Measurements from ENCODE around the gene GPX8. TPM values are rescaled to one million over a fixed set of nuclear protein-coding genes. Genes with fewer than 3 reads are reported as not detected.

Gene GPX8
- total RNA-seq, 4 donors from 2014 or later, result 9.2 to 32.7 (median 11.5) TPM

- peaks cover 93% of the 10 kb centered on the region for H3K27me3 ChIP-seq
- H3K36me3 ChIP-seq, result no peaks in the 10 kb centered on the region
- no peak overlapping the region for H3K4me3 ChIP-seq
- no peak overlapping the region for H3K27ac ChIP-seq
- no peaks in the 10 kb centered on the region for H3K9me3 ChIP-seq
- ATAC-seq, result no peak
- peaks cover 2 to 33% (median 20%) of the 10 kb centered on the region in 3 donors for H3K4me1 ChIP-seq
- no peak for TF ChIP-seq POLR2AphosphoS5 (IDR thresholded peaks at IDR 0.05)
- no peak for TF ChIP-seq CTCF (IDR thresholded peaks at IDR 0.05)
- TF ChIP-seq EP300 (IDR thresholded peaks at IDR 0.05), result no peak
- TF ChIP-seq POLR2A (IDR thresholded peaks at IDR 0.05), result no peak
- WGBS, 2 donors (ENCODE audit: low coverage in 1 of 2), result 14 to 19% methylated on average over 2 of the region's 2 CpGs
Observed at GRCh38 chr5:55177078-55177477, 17.1 kb downstream of the GPX8 start.

- no peak for ATAC-seq
- H3K36me3 ChIP-seq, result no peaks in the 10 kb centered on the region
- peaks cover 84% of the 10 kb centered on the region for H3K27me3 ChIP-seq
- H3K4me1 ChIP-seq, result peaks cover 2 to 14% (median 8%) of the 10 kb centered on the region in 3 donors
- H3K4me3 ChIP-seq, result no peak overlapping the region
- no peak overlapping the region for H3K27ac ChIP-seq
- H3K9me3 ChIP-seq, result peaks cover 0 to 6% (median 0%) of the 10 kb centered on the region in 3 donors
- TF ChIP-seq EP300 (IDR thresholded peaks at IDR 0.05) (no peak), CTCF (IDR thresholded peaks at IDR 0.05) (no peak), POLR2AphosphoS5 (IDR thresholded peaks at IDR 0.05) (no peak)
- WGBS, 2 donors (ENCODE audit: low coverage in 1 of 2), result 45 to 58% methylated on average over 1 of the region's 1 CpG
Observed at GRCh38 chr5:55180016-55180415, 20.0 kb downstream of the GPX8 start.

GRCh38 chr5:55187370-55187769, 27.4 kb downstream of the GPX8 start:
- TF ChIP-seq POLR2A (IDR thresholded peaks at IDR 0.05) (no peak), POLR2AphosphoS5 (IDR thresholded peaks at IDR 0.05) (no peak), CTCF (IDR thresholded peaks at IDR 0.05) (no peak), EP300 (IDR thresholded peaks at IDR 0.05) (no peak)
- H3K4me3 ChIP-seq, result no peak overlapping the region

GRCh38 chr5:55188656-55189540, 28.9 kb downstream of the GPX8 start:
- Histone ChIP-seq H3K36me3 (no peaks in the 10 kb centered on the region), H3K27me3 (peaks cover 78% of the 10 kb centered on the region), H3K9me3 (no peaks in the 10 kb centered on the region), H3K4me1 (no peaks in the 10 kb centered on the region), H3K27ac (no peak overlapping the region), H3K4me3 (no peak overlapping the region)
- WGBS, 2 donors (ENCODE audit: low coverage in 1 of 2), result 58 to 60% methylated on average over 6 of the region's 6 CpGs
- no peak for ATAC-seq
- TF ChIP-seq POLR2A (IDR thresholded peaks at IDR 0.05) (no peak), EP300 (IDR thresholded peaks at IDR 0.05) (no peak), POLR2AphosphoS5 (IDR thresholded peaks at IDR 0.05) (no peak), CTCF (IDR thresholded peaks at IDR 0.05) (no peak)

More at GRCh38 chr5:55187370-55187769, 27.4 kb downstream of the GPX8 start:
- WGBS, 2 donors (ENCODE audit: low coverage in 1 of 2), result 32 to 48% methylated on average over 2 to 4 of the region's 4 CpGs
- H3K27ac ChIP-seq, result no peak overlapping the region
- peaks cover 74% of the 10 kb centered on the region for H3K27me3 ChIP-seq
- H3K36me3 ChIP-seq, result no peaks in the 10 kb centered on the region
- H3K9me3 ChIP-seq, result peaks cover 0 to 6% (median 0%) of the 10 kb centered on the region in 3 donors
- no peak for ATAC-seq
- H3K4me1 ChIP-seq, result no peaks in the 10 kb centered on the region

GRCh38 chr5:55191165-55191564, 31.2 kb downstream of the GPX8 start:
- Histone ChIP-seq H3K36me3 (no peaks in the 10 kb centered on the region), H3K27me3 (peaks cover 59% of the 10 kb centered on the region), H3K4me3 (no peak overlapping the region), H3K27ac (no peak overlapping the region), H3K4me1 (no peaks in the 10 kb centered on the region), H3K9me3 (no peaks in the 10 kb centered on the region)
- ATAC-seq, result no peak
- no peak for TF ChIP-seq POLR2A (IDR thresholded peaks at IDR 0.05)
- TF ChIP-seq CTCF (IDR thresholded peaks at IDR 0.05), result no peak
- no peak for TF ChIP-seq POLR2AphosphoS5 (IDR thresholded peaks at IDR 0.05)
- no peak for TF ChIP-seq EP300 (IDR thresholded peaks at IDR 0.05)
- WGBS, 2 donors (ENCODE audit: low coverage in 1 of 2), result 79% methylated on average over 2 of the region's 2 CpGs

Data from gastroesophageal sphincter (tissue), 4 donors.